Keratinocyte (primary cell): ENCODE data around the gene KCNG2.

ENCODE experiments used
- EZH2 ChIP-seq: IDR thresholded peaks from one replicate; pipeline ENCODE4 v1.6.1; 2012; ENCODE audit warnings: inconsistent platforms, mild to moderate bottlenecking, low read length, moderate library complexity
- TF ChIP-seq, protein P1 (sequence below), 3 experiments: IDR thresholded peaks in 1 of 3; conservative IDR thresholded peaks in 1 of 3; optimal IDR thresholded peaks in 1 of 3; 2 replicates in 2 of 3; 3 replicates in 1 of 3; pipeline versions ENCODE3 to v1.5.1; 2011; ENCODE audit warnings: low read length in 3 of 3, mild to moderate bottlenecking in 3 of 3, moderate library complexity in 2 of 3, control low read depth in 1 of 3, inconsistent platforms in 1 of 3; ENCODE audit not compliant: insufficient read depth in 2 of 3; ENCODE audit errors: extremely low read depth in 1 of 3

DNA sequence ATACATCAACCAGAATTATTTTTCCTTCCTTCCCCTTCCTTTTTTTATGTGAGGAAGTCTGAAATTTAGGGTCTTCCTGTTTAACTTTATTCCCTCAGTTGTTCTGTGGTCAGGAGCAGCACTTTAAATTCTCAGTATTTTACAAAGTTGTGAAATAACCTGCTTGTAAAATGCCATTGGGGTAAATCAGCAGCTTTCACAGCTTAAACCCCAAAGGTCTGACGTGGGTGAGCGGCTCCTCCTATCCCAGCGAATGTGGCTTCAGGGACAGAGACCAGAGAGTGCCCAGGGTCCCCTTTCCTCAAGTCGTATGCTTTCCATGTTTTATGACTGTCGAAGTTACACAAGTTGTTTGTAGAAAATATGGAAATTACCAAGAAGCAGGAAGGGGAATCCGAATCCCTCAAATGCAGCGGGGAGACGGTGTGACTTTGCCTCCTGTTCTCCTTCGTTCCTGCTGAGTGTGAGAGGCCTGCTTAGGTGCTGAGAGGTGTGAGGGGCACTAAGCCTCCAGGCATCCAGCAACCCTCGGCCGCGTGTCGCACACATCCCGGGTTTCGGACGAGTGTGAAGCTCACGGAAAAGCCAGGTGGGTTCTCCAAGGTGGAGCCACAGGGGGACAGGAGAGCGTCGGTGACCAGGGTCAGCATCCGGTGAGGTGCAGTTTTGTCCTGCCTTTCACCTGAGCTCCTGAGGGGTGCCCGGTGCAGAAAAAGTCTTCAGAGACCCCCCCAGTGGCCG, 10.8 kb upstream of the KCNG2 start:
- TF ChIP-seq, protein P1, sequence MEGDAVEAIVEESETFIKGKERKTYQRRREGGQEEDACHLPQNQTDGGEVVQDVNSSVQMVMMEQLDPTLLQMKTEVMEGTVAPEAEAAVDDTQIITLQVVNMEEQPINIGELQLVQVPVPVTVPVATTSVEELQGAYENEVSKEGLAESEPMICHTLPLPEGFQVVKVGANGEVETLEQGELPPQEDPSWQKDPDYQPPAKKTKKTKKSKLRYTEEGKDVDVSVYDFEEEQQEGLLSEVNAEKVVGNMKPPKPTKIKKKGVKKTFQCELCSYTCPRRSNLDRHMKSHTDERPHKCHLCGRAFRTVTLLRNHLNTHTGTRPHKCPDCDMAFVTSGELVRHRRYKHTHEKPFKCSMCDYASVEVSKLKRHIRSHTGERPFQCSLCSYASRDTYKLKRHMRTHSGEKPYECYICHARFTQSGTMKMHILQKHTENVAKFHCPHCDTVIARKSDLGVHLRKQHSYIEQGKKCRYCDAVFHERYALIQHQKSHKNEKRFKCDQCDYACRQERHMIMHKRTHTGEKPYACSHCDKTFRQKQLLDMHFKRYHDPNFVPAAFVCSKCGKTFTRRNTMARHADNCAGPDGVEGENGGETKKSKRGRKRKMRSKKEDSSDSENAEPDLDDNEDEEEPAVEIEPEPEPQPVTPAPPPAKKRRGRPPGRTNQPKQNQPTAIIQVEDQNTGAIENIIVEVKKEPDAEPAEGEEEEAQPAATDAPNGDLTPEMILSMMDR (optimal IDR thresholded peaks at IDR 0.05 in 1 of 3, IDR thresholded peaks at IDR 0.05 in 1 of 3, conservative IDR thresholded peaks at IDR 0.05 in 1 of 3; ENCODE audit: extremely low read depth in 1 of 3, insufficient read depth in 2 of 3, low read length in 3 of 3), result no peak
- TF ChIP-seq EZH2, result no peak
